ENCODE results near the gene FADD.

FADD gene, protein sequence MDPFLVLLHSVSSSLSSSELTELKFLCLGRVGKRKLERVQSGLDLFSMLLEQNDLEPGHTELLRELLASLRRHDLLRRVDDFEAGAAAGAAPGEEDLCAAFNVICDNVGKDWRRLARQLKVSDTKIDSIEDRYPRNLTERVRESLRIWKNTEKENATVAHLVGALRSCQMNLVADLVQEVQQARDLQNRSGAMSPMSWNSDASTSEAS

DNA sequence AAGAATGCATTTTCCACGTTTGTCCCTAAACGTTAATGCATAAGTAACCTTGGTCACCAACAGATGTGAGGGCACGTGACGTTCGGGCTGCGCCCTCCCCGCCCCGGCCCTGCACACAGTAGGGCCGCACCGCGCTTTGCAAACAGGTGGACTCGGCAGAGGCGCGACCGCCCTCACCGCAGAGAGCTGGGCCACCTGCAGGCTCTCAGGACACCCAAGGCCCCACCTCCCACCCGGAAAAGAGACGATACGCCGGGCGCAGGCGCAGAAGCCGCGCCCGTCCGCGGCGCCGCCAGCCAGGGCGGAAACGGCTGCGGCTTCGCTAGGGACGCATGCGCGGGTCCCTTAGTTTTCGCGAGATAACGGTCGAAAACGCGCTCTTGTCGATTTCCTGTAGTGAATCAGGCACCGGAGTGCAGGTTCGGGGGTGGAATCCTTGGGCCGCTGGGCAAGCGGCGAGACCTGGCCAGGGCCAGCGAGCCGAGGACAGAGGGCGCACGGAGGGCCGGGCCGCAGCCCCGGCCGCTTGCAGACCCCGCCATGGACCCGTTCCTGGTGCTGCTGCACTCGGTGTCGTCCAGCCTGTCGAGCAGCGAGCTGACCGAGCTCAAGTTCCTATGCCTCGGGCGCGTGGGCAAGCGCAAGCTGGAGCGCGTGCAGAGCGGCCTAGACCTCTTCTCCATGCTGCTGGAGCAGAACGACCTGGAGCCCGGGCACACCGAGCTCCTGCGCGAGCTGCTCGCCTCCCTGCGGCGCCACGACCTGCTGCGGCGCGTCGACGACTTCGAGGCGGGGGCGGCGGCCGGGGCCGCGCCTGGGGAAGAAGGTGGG lies at the start of gene FADD:
Gene FADD, plus strand, starts transcription at position 377 of the 831 bp plus-strand sequence. Its CDS starts 164 bp downstream, at position 541.
- H3K27ac ChIP-seq (ENCODE audit: low read depth, low read length) = peak within 1 kb of the TSS; percentile 96
- H3K4me3 ChIP-seq (ENCODE audit: low read depth, low read length) = peak within 1 kb of the TSS; percentile 99
- peaks cover 47% of the 10 kb centered on the region for H3K79me2 ChIP-seq (ENCODE audit: control insufficient read depth, insufficient read depth, low read length, unreplicated experiment)
- H3K36me3 ChIP-seq (ENCODE audit: insufficient read depth, low read length) = peaks cover 17% of the 10 kb centered on the region
- H3K4me1 ChIP-seq (ENCODE audit: control insufficient read depth, insufficient read depth, low read length, unreplicated experiment) = peaks cover 20% of the 10 kb centered on the region
- no peaks in the 10 kb centered on the region for H3K27me3 ChIP-seq (ENCODE audit: insufficient read depth, low read length)
- H2AFZ ChIP-seq (ENCODE audit: low read length, unreplicated experiment) = peak within 1 kb of the TSS; percentile 88

DNA sequence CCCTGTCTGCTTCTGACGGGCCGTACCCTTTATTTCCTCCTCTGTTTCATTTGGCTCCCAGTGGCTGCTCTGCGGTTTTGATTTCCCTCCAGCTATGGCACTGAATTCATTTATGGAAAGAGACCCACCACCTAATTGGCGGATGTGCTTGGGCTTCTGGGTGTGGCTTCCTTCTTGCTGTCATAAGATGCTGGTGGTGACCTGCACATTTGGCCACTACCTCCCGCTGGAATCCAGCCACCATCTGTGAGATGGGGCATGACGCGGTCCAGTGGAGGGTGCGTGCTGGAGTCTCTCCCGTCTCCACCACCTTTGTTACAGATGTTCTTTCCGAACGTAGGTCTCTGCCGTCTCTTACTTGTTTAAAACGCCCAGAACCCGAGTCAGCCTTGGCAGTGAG lies 47.7 kb upstream of the FADD start:
- no peak overlapping the region for H2AFZ ChIP-seq (ENCODE audit: low read length, unreplicated experiment)
- no peak overlapping the region for H3K4me3 ChIP-seq (ENCODE audit: low read depth, low read length)
- H3K27ac ChIP-seq (ENCODE audit: low read depth, low read length) = no peak overlapping the region
- H3K36me3 ChIP-seq (ENCODE audit: insufficient read depth, low read length) = no peaks in the 10 kb centered on the region
- H3K27me3 ChIP-seq (ENCODE audit: insufficient read depth, low read length) = no peaks in the 10 kb centered on the region
- peaks cover 12% of the 10 kb centered on the region for H3K4me1 ChIP-seq (ENCODE audit: control insufficient read depth, insufficient read depth, low read length, unreplicated experiment)
- H3K79me2 ChIP-seq (ENCODE audit: control insufficient read depth, insufficient read depth, low read length, unreplicated experiment) = no peaks in the 10 kb centered on the region

DNA sequence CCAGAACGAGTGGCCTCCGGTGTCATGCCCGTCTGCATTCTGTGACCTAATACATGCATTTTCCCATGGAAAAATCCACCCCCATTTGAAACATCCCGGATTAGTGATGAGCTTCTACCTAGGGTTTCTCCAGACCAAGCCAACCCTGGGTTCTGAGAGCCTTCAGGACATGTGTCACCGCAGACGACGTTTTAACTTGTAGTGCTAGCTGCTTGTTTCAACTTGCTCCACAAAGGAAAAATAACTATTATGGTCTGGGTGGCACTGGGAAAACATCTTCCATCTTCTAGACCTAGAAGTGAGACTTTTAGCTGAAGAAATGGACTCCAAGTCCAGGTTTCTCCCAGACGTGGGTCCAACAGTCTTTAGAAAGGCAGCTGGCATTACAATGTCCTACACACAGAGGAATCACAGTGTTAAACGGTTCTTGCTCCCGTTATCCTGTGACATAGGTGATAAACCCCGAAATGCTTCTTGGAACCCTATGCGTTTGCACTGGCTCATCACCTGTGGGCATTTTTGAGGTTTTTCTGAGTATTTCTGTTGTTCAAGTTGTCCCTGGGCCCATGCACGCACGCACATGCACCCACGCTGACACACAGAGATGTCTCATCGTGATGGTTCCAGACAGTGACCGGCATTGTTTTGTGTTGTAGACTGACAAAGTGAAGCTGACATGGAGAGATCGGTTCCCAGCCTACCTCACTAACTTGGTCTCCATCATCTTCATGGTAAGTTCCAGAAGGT lies 46.6 kb upstream of the FADD start:
- Histone ChIP-seq H2AFZ (ENCODE audit: low read length, unreplicated experiment) (no peak overlapping the region), H3K4me1 (ENCODE audit: control insufficient read depth, insufficient read depth, low read length, unreplicated experiment) (peaks cover 13% of the 10 kb centered on the region), H3K4me3 (ENCODE audit: low read depth, low read length) (no peak overlapping the region), H3K36me3 (ENCODE audit: insufficient read depth, low read length) (no peaks in the 10 kb centered on the region), H3K27ac (ENCODE audit: low read depth, low read length) (no peak overlapping the region), H3K27me3 (ENCODE audit: insufficient read depth, low read length) (no peaks in the 10 kb centered on the region), H3K79me2 (ENCODE audit: control insufficient read depth, insufficient read depth, low read length, unreplicated experiment) (no peaks in the 10 kb centered on the region)

DNA sequence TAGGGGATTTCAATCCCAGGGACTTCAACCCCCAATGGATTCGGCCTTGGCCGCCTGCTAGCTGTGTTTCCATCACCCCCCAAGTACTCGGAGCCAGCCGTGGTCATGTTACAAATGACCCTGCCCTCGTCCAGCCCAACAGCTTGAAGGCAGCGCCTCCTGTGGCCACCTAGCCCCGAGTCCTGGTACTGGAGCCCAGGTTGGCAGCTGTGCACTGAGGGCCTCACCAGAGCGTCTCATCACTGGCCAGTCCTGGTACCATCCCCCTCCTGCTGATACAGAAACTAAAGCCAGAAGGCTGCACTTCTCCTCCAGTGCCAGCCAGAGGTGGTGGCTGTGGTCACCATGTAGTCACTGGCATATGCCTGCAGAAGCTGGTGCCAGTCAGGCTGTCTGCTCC lies 44.9 kb upstream of the FADD start:
- Histone ChIP-seq H3K27ac (ENCODE audit: low read depth, low read length) (no peak overlapping the region), H3K36me3 (ENCODE audit: insufficient read depth, low read length) (no peaks in the 10 kb centered on the region), H3K4me3 (ENCODE audit: low read depth, low read length) (no peak overlapping the region), H3K27me3 (ENCODE audit: insufficient read depth, low read length) (no peaks in the 10 kb centered on the region), H3K79me2 (ENCODE audit: control insufficient read depth, insufficient read depth, low read length, unreplicated experiment) (no peaks in the 10 kb centered on the region), H2AFZ (ENCODE audit: low read length, unreplicated experiment) (no peak overlapping the region), H3K4me1 (ENCODE audit: control insufficient read depth, insufficient read depth, low read length, unreplicated experiment) (peaks cover 13% of the 10 kb centered on the region)

DNA sequence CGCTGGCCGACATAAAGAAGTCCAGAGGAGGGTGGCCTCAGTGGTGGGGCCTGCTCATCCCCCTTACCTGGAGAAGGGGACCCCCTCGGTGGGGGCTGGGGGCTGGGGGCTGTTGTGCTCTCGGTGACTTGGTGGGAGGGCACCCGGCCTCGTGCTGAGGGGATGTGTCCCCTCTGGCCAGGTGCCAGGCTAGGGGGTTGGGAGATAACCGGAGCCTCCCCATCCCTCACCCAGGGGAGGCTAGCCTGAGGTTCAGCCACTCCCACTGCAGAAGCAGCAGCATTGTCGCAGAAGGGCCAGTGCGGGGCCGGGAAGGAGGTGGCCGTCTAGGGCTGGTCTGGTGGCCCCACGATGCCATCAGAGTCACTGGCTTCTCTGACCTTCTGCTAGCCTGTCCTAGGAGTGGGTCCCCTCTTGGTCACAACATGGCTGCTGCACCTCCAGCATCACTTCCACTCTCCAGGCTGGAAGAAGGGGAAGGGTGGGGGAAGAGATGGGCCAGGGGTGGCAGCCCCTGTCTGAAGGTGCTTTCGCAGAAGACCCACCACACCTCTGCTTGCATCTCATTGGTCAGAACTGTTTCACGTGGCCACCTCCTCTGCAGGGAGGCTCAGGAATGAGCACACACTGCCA lies 44.2 kb upstream of the FADD start:
- Histone ChIP-seq H3K27ac (ENCODE audit: low read depth, low read length) (no peak overlapping the region), H3K27me3 (ENCODE audit: insufficient read depth, low read length) (no peaks in the 10 kb centered on the region), H3K4me1 (ENCODE audit: control insufficient read depth, insufficient read depth, low read length, unreplicated experiment) (peaks cover 13% of the 10 kb centered on the region), H3K4me3 (ENCODE audit: low read depth, low read length) (no peak overlapping the region), H3K79me2 (ENCODE audit: control insufficient read depth, insufficient read depth, low read length, unreplicated experiment) (no peaks in the 10 kb centered on the region), H3K36me3 (ENCODE audit: insufficient read depth, low read length) (no peaks in the 10 kb centered on the region), H2AFZ (ENCODE audit: low read length, unreplicated experiment) (no peak overlapping the region)

DNA sequence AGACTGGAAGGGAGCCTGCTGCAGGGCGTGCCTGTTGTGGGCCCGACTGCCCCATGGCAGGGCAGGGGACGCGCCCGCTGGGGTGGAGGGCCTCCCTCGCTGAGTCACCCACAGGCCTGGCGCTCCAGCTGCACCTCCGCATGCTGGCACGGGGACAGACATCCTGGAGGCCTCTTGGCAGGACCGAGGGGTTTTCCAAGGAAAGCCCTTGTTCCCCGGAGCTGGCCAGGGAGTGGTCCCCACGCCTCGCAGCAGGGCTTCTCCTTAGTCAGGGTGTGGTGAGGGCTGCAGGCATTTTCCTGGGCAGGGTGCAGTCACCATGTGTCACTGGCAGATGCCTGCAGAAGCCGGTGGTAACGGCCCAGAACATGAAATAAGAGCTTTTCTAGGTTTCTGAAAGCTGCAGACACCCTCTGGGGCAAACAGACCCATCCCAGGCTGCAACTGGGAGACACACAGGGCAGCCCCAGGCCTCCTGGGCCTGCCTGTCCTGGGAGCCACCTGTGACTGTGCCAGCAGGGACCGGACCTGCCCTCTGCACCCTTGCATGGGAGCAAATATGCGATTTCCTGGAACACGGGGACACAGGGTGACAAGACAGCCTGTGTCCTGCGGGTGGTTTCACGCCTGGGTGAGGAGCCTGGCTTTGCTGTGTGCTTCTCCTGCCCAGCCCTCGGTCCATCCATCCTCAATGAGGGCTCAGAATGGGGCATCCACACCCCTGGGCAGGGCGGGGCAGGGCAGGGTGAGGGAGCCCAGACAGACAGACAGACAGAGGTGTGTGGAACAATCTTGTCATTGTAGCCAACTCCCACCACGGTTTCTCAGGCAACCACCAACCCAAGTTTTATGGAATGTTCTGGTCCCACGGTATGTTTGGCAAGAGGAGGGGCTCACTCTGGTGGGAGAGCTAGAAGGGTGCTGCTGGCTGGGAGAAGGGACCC lies 43.2 kb upstream of the FADD start:
- Histone ChIP-seq H3K4me3 (ENCODE audit: low read depth, low read length) (no peak overlapping the region), H3K36me3 (ENCODE audit: insufficient read depth, low read length) (no peaks in the 10 kb centered on the region), H3K4me1 (ENCODE audit: control insufficient read depth, insufficient read depth, low read length, unreplicated experiment) (peaks cover 13% of the 10 kb centered on the region), H3K27me3 (ENCODE audit: insufficient read depth, low read length) (no peaks in the 10 kb centered on the region), H3K79me2 (ENCODE audit: control insufficient read depth, insufficient read depth, low read length, unreplicated experiment) (no peaks in the 10 kb centered on the region), H3K27ac (ENCODE audit: low read depth, low read length) (no peak overlapping the region), H2AFZ (ENCODE audit: low read length, unreplicated experiment) (no peak overlapping the region)

DNA sequence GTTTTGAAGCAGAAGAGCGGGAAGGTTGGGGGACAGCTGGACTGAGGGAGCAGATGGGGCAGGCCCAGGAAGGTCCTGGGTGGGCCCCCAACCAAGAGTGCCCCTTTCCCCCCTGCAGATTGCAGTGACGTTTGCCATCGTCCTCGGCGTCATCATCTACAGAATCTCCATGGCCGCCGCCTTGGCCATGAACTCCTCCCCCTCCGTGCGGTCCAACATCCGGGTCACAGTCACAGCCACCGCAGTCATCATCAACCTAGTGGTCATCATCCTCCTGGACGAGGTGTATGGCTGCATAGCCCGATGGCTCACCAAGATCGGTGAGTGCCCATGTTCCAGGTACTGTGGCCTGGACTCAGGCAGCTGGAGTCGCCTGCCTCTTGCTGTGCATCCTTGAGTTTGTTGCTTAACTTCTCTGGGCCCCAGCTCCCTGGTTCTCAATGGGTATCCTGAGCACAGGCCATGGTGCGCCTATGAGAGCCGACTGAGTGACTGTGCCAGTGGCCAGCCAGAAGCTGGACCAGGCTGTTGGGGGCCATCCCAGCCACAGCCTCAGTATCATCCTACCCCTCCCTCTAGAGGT lies 42.0 kb upstream of the FADD start:
- Histone ChIP-seq H3K4me1 (ENCODE audit: control insufficient read depth, insufficient read depth, low read length, unreplicated experiment) (peaks cover 13% of the 10 kb centered on the region), H3K36me3 (ENCODE audit: insufficient read depth, low read length) (no peaks in the 10 kb centered on the region), H3K27ac (ENCODE audit: low read depth, low read length) (no peak overlapping the region), H3K79me2 (ENCODE audit: control insufficient read depth, insufficient read depth, low read length, unreplicated experiment) (no peaks in the 10 kb centered on the region), H3K4me3 (ENCODE audit: low read depth, low read length) (no peak overlapping the region), H3K27me3 (ENCODE audit: insufficient read depth, low read length) (no peaks in the 10 kb centered on the region), H2AFZ (ENCODE audit: low read length, unreplicated experiment) (no peak overlapping the region)

DNA sequence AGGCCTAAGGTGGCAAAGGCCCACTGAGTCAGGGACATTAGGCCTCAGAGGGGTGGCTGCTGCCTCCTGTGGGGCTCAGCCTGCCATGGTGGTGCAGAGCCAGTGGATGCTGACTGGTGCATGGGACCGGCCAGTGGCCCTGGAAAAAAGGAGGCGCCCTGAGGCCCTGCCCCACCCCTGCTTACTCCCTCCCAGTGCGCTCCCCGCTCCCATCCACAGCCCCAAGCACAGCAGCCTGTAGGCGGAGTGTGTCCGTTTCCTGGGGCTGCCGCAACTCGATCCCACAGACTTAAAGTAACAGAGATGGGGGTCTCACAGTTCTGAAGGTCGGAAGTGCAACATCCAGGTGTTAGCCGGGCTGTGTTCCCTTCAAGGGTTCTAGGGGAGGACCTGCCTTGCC lies 38.4 kb upstream of the FADD start:
- Histone ChIP-seq H3K4me1 (ENCODE audit: control insufficient read depth, insufficient read depth, low read length, unreplicated experiment) (peaks cover 8% of the 10 kb centered on the region), H3K4me3 (ENCODE audit: low read depth, low read length) (no peak overlapping the region), H2AFZ (ENCODE audit: low read length, unreplicated experiment) (no peak overlapping the region), H3K36me3 (ENCODE audit: insufficient read depth, low read length) (no peaks in the 10 kb centered on the region), H3K27me3 (ENCODE audit: insufficient read depth, low read length) (no peaks in the 10 kb centered on the region), H3K27ac (ENCODE audit: low read depth, low read length) (no peak overlapping the region), H3K79me2 (ENCODE audit: control insufficient read depth, insufficient read depth, low read length, unreplicated experiment) (no peaks in the 10 kb centered on the region)

DNA sequence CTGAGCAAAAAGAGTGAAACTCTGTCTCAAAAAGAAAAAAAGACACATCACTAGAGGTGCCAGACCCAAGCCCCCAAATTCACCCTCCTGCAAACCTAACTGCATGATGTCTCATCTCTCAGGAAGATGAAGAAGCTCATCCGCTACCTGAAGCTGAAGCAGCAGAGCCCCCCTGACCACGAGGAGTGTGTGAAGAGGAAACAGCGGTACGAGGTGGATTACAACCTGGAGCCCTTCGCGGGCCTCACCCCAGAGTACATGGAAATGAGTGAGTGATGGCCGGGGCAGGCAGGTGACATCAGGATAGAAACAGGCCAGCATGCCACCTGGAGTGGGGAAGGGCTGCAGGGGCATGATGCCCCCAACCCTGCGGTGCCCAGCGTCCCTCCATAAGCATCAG lies 36.0 kb upstream of the FADD start:
- H3K4me3 ChIP-seq (ENCODE audit: low read depth, low read length) = no peak overlapping the region
- no peak overlapping the region for H3K27ac ChIP-seq (ENCODE audit: low read depth, low read length)
- no peaks in the 10 kb centered on the region for H3K27me3 ChIP-seq (ENCODE audit: insufficient read depth, low read length)
- no peaks in the 10 kb centered on the region for H3K4me1 ChIP-seq (ENCODE audit: control insufficient read depth, insufficient read depth, low read length, unreplicated experiment)
- no peaks in the 10 kb centered on the region for H3K79me2 ChIP-seq (ENCODE audit: control insufficient read depth, insufficient read depth, low read length, unreplicated experiment)
- H3K36me3 ChIP-seq (ENCODE audit: insufficient read depth, low read length) = no peaks in the 10 kb centered on the region
- H2AFZ ChIP-seq (ENCODE audit: low read length, unreplicated experiment) = no peak overlapping the region

All from ACC112 (cell line).